Epidermal melanocyte (primary cell): Measurements from ENCODE around the gene XYLT1.

Experiments used
- DNase-seq: peaks from one replicate; pipeline ENCODE4 v3.0.0; 2011; ENCODE audit warnings: low spot score; ENCODE audit not compliant: insufficient read length

The XYLT1 gene

GRCh38 chr16:17359788-17360390 lies 110.9 kb downstream of the XYLT1 start:
- DNase-seq = no peak

GRCh38 chr16:17358846-17359245 lies 111.9 kb downstream of the XYLT1 start:
- DNase-seq = peak; percentile 77

- no peak for DNase-seq
Observed at GRCh38 chr16:17358355-17358754, 112.4 kb downstream of the XYLT1 start.

- DNase-seq = no peak
Observed at GRCh38 chr16:17357307-17358062, 113.3 kb downstream of the XYLT1 start.

- no peak for DNase-seq
Observed at GRCh38 chr16:17356243-17356933, 114.4 kb downstream of the XYLT1 start.

- DNase-seq = no peak
Observed at GRCh38 chr16:17354685-17355084, 116.1 kb downstream of the XYLT1 start.

GRCh38 chr16:17354141-17354601 lies 116.6 kb downstream of the XYLT1 start:
- DNase-seq = no peak

- no peak for DNase-seq
Observed at GRCh38 chr16:17353561-17353960, 117.2 kb downstream of the XYLT1 start.

- no peak for DNase-seq
Observed at GRCh38 chr16:17351441-17352035, 119.2 kb downstream of the XYLT1 start.

- DNase-seq = no peak
Observed at GRCh38 chr16:17350207-17350606, 120.6 kb downstream of the XYLT1 start.

- DNase-seq = no peak
Observed at GRCh38 chr16:17348826-17349225, 121.9 kb downstream of the XYLT1 start.

- DNase-seq = no peak
Observed at GRCh38 chr16:17348042-17348783, 122.5 kb downstream of the XYLT1 start.

- DNase-seq = no peak
Observed at GRCh38 chr16:17347624-17348023, 123.1 kb downstream of the XYLT1 start.

GRCh38 chr16:17346621-17347569 lies 123.9 kb downstream of the XYLT1 start:
- peak; percentile 68 for DNase-seq

GRCh38 chr16:17345043-17345442 lies 125.7 kb downstream of the XYLT1 start:
- DNase-seq = no peak

GRCh38 chr16:17343728-17344127 lies 127.0 kb downstream of the XYLT1 start:
- DNase-seq = no peak

- DNase-seq = no peak
Observed at GRCh38 chr16:17343028-17343427, 127.7 kb downstream of the XYLT1 start.

GRCh38 chr16:17342031-17342430 lies 128.7 kb downstream of the XYLT1 start:
- DNase-seq = no peak

GRCh38 chr16:17340804-17341203 lies 130.0 kb downstream of the XYLT1 start:
- no peak for DNase-seq
